Astrocyte (in vitro differentiated cells and primary cell): ENCODE measurements around the gene SRSF1.

ENCODE experiments used
- EZH2 ChIP-seq: IDR thresholded peaks from 2 replicates; pipeline ENCODE4 v1.6.1; 2012; ENCODE audit warnings: mild to moderate bottlenecking, low read length, inconsistent platforms; ENCODE audit not compliant: insufficient read depth
- TF ChIP-seq, protein P1 (sequence below): IDR thresholded peaks from 2 replicates; pipeline ENCODE4 v1.5.1; 2011; ENCODE audit warnings: low read depth, mild to moderate bottlenecking, inconsistent platforms, low read length, moderate library complexity; ENCODE audit not compliant: insufficient read depth

DNA sequence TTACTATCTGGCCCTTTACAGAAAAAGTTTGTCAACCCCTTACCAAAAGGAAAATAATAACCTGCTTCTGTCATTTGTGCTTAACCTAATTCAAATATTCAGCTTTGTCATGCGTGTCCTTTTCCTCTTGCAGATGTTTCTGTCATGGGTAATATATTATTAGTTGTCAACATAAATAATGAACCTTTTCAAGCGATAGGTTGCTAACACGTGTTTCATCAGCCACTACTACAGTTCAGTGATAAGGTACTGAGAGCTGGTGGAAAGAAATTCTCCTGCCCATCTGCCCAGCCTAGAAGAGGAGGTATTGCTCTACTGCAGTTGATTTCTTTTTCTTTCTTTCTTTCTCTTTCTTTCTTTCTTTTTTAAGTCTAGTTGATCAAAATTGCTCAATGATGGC lies 12.0 kb upstream of the SRSF1 start:
- TF ChIP-seq, protein P1, sequence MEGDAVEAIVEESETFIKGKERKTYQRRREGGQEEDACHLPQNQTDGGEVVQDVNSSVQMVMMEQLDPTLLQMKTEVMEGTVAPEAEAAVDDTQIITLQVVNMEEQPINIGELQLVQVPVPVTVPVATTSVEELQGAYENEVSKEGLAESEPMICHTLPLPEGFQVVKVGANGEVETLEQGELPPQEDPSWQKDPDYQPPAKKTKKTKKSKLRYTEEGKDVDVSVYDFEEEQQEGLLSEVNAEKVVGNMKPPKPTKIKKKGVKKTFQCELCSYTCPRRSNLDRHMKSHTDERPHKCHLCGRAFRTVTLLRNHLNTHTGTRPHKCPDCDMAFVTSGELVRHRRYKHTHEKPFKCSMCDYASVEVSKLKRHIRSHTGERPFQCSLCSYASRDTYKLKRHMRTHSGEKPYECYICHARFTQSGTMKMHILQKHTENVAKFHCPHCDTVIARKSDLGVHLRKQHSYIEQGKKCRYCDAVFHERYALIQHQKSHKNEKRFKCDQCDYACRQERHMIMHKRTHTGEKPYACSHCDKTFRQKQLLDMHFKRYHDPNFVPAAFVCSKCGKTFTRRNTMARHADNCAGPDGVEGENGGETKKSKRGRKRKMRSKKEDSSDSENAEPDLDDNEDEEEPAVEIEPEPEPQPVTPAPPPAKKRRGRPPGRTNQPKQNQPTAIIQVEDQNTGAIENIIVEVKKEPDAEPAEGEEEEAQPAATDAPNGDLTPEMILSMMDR, result no peak
- TF ChIP-seq EZH2, result no peak
